Fibroblast of pulmonary artery (primary cell): ENCODE data around the gene CACNB2.
"Not testable (repeated sequence)": the region's sequence is repeated elsewhere in the genome, so short reads cannot be mapped to it uniquely, and the experiment has no call there.

Experiments
- DNase-seq: peaks from one replicate; pipeline ENCODE4 v3.0.0-alpha.2; 2010; ENCODE audit warnings: low read depth
- H3K4me3 ChIP-seq: replicated peaks from 2 replicates; pipeline ENCODE4 v1.5.1; 2011; ENCODE audit warnings: low read depth, mild to moderate bottlenecking, control low read depth, low read length, moderate library complexity
- TF ChIP-seq, protein P1 (sequence below): IDR thresholded peaks from 2 replicates; pipeline ENCODE4 v1.5.1; 2011; ENCODE audit warnings: mild to moderate bottlenecking, control low read depth, low read length, inconsistent platforms; ENCODE audit errors: missing control alignments

The CACNB2 gene

DNA sequence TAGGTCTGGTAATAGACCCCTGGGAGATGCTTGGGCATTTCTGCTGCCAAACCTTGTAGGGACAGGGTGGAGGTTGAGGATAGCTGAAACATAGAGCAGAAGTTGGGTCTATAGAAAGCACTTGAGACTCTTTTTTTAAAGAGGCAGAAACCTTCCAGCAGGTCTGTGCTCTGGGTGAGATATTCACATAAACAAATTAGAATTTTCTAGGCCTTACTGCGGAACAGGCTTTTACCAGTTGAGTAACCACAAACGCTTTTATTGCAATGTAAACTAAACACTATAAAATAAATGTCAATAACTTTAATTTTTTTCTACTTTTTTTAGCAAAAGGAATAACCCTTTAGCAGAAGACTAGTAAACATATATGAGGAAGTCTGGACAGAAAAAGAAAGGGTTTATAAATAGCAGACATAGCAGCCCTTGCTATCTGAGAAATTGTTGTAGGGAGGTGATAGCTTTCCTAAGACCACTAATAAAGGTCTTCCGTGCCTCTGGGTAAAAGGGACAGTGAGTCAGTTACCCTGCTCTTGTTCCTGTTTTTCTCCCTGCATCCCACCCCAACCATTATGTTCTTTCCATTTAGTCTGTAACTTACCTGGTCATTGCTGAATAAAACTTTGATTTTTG, 38.7 kb downstream of the CACNB2 start:
- TF ChIP-seq, protein P1, sequence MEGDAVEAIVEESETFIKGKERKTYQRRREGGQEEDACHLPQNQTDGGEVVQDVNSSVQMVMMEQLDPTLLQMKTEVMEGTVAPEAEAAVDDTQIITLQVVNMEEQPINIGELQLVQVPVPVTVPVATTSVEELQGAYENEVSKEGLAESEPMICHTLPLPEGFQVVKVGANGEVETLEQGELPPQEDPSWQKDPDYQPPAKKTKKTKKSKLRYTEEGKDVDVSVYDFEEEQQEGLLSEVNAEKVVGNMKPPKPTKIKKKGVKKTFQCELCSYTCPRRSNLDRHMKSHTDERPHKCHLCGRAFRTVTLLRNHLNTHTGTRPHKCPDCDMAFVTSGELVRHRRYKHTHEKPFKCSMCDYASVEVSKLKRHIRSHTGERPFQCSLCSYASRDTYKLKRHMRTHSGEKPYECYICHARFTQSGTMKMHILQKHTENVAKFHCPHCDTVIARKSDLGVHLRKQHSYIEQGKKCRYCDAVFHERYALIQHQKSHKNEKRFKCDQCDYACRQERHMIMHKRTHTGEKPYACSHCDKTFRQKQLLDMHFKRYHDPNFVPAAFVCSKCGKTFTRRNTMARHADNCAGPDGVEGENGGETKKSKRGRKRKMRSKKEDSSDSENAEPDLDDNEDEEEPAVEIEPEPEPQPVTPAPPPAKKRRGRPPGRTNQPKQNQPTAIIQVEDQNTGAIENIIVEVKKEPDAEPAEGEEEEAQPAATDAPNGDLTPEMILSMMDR = no peak
- H3K4me3 ChIP-seq = no peak overlapping the region
- DNase-seq = no peak

DNA sequence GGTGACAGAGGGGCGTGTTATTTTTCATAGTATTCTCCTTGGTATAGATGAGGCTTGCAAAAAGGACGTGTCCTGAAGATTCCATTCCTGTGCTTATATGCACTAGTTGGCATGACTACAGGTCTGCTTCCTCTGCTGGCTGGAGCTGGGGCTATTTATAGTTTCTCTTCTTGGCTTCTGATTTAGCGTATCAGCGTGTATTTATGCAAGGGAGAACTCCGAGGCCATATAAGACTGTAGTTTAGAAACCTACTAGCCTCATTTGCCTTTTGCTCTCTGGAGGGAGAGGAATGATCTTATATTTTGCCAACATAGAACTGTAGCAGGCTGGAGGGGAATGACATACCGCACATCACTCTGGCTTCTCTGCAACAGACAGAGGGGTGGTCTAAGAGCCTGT, 39.7 kb downstream of the CACNB2 start:
- H3K4me3 ChIP-seq = no peak overlapping the region
- peak; percentile 85 for DNase-seq
- TF ChIP-seq, protein P1 = no peak

DNA sequence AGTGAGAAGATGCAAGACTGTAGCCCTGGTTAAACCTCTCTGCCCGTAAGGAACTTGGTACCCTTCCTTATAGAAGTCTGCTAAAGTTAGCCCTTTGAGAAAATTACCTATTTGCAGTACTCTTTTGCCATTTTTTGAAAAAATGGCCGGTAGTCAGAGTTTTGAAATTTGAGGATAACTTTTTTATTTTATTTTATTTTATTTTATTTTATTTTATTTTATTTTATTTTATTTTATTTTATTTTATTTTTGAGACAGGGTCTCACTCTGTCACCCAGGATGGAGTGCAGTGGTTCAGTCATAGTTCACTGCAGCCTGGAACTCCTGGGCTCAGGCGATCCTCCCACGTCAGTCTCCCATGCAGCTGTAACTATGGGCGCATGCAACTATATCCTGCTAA, 41.2 kb downstream of the CACNB2 start:
- H3K4me3 ChIP-seq, DNase-seq: not testable (repeated sequence)

DNA sequence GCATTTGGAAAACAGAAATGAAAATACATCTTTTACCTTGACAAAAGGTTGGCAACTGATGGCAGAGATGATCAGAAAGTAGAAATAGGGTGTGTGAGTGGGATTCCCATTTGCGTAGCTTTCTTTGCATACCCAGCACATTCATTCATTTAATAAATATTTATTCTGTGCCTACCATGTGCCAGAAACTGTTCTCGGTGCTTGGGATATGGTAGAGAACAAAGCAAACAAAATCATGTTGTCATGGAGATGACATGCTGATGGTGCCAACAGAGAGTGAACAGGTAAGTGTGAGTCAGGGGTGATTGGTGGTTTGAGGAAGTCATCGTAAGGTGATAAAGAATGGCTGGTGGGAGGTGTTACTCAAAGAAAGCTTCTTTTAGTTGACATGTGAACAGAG, 45.4 kb downstream of the CACNB2 start:
- TF ChIP-seq, protein P1 = no peak
- no peak for DNase-seq

DNA sequence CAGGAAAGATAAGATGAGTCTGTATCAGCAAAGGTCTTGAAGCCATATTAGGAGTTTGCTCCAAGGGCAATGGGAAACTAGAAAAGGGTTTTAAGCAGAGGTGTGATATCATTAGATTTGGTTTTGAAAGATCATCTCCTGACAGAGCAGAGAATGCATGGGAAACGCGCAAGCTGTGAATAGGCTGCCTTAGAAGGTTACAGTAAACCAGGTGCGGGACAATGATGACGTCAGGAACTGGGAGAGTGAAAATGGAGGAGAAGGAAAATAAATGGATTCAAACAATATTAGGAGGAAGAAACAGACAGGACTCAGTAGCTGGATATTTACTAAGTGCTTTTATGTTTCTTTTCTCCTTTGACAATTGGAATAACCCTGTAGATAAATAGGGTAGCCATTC, 50.6 kb downstream of the CACNB2 start:
- TF ChIP-seq, protein P1 = no peak
- no peak for DNase-seq
- H3K4me3 ChIP-seq = no peak overlapping the region

More for the DNA sequence above, 45.4 kb downstream of the CACNB2 start:
- H3K4me3 ChIP-seq = no peak overlapping the region

DNA sequence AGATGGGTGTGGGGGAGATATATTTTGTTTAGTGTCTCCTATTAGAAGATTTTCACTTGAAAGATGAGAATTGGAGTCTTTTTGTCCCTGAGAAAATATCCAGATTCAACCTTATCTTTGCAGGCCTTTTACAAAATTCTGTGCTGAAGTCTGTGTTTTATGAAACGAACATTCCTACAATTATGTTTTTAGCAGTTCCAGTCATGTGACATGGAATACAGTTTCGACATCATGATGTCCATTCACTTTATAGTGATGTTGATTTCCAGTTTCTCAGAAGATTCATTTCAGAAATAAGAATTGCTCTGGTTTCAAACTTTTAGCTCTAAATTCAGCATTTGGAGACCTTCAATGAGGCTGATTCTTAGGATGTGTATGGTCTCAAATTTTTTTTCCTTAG, 54.4 kb downstream of the CACNB2 start:
- no peak for DNase-seq
- no peak overlapping the region for H3K4me3 ChIP-seq
- TF ChIP-seq, protein P1 = no peak

DNA sequence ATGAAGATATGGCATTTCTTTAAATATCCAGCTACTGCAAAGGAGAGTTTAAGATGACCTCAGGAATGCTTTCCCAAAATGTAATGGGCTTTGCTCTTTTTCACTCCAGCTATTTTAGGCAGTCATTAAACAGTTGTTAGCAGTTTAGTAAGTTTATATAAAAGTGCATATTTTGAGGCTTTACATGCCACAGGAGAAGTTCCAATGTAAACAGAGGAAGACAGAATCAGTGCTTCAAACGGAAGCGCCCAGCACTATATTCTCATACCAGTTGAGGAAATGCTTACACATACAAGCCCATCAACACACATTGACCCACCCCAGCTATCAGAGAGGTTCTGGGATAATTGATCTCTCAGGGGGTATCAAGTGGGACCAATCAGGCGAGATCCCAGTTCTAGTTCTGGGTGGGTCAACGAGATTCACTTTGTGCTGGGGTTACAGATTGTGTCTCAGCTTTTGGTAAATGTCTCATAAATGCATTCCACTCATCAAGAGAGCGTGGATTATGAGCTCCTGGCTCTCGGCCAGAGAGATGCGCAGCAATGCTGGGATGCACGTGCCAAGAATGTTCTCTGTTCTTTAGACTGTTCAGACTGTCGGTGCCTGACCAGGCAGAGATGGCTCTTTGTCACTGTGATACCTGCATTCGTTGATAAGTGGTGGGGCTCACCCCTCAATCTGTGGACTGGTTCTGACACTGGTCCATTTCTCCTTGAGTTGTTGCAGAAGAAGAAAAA, 55.0 kb downstream of the CACNB2 start:
- no peak for DNase-seq
- TF ChIP-seq, protein P1 = no peak
- H3K4me3 ChIP-seq = no peak overlapping the region
